ENCODE data around the gene CEP55. TPM values are rescaled to one million over a fixed set of nuclear protein-coding genes. Genes with fewer than 3 reads are reported as not detected.

The CEP55 gene
- total and polyA plus RNA-seq, 9 of the 15 experiments (the other 6 are each of a cell fraction or from before 2014, with no cell fraction given) = 4.4 to 32.5 (median 18.1) TPM

DNA sequence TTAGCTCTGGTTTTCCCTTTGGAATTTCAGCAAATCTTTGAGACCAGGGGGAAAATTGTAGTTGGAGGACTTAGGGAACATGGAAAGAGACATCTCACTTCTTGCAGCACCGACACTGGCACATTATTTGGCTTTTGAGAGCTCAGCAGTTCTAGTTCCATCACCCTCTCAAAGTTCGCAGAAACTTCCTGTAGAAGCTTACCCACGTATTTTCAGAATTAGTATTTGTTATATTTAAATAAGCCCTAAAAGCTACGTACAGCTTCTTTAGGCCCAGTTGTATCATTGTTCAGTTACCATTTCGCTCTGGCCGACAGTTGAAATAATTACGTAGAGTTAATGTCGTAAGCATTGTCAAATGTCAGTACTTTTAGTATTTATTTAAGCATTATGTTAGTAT lies 13.4 kb downstream of the CEP55 start:
- intact Hi-C loops (cut with micrococcal nuclease) = loop anchor here (2.0 kb wide), 1 partner anchor 27 kb away; the partner anchor contains the start of gene MYOF
- WGBS (ENCODE audit: insufficient coverage, low coverage, missing lambda C conversion rate) = 96% methylated on average over 8 of the region's 8 CpGs
- no peaks in the 10 kb centered on the region for H4K20me1 ChIP-seq (replicated peaks; ENCODE audit: control insufficient read depth, insufficient read depth, low read length)
- H2AFZ ChIP-seq (ENCODE audit: low read depth, low read length) = no peak overlapping the region
- FAIRE-seq (no peak), ATAC-seq (no peak), DNase-seq (ENCODE audit: extremely low read depth in 1 of 4, low spot score in 3 of 4) (no peak)
- H3K9me1 ChIP-seq (ENCODE audit: control insufficient read depth, insufficient read depth, low read length) = no peaks in the 10 kb centered on the region
- in situ Hi-C loops (cut with MboI) = no loop called here
- no peak for TF ChIP-seq HDAC2 (IDR thresholded peaks at IDR 0.05)
- TF ChIP-seq LEF1 (IDR thresholded peaks at IDR 0.05) = no peak
- no peak for TF ChIP-seq HMGN3 (IDR thresholded peaks at IDR 0.05; ENCODE audit: borderline replicate concordance, extremely low read depth, insufficient read length, low read depth, low read length)
- no peak for TF ChIP-seq MED1 (CRISPR knock-in tag; IDR thresholded peaks at IDR 0.05; ENCODE audit: borderline replicate concordance)
- no peak for TF ChIP-seq JUN (IDR thresholded peaks at IDR 0.05; ENCODE audit: borderline replicate concordance, low read depth, low read length)
- TF ChIP-seq JUN (CRISPR knock-in tag; IDR thresholded peaks at IDR 0.05; ENCODE audit: borderline replicate concordance) = no peak
- no peak for TF ChIP-seq ARHGAP35 (IDR thresholded peaks at IDR 0.05; ENCODE audit: partially characterized antibody)
- TF ChIP-seq SPI1 (IDR thresholded peaks at IDR 0.05; ENCODE audit: borderline replicate concordance, low read depth, low read length) = no peak
- no peak for TF ChIP-seq NFE2L1 (tag; IDR thresholded peaks at IDR 0.05; ENCODE audit: borderline replicate concordance, low read depth)
- TF ChIP-seq NFRKB (IDR thresholded peaks at IDR 0.05; ENCODE audit: low read depth) = no peak
- no peak for TF ChIP-seq DACH1 (IDR thresholded peaks at IDR 0.05; ENCODE audit: partially characterized antibody)
- TF ChIP-seq, protein P1, sequence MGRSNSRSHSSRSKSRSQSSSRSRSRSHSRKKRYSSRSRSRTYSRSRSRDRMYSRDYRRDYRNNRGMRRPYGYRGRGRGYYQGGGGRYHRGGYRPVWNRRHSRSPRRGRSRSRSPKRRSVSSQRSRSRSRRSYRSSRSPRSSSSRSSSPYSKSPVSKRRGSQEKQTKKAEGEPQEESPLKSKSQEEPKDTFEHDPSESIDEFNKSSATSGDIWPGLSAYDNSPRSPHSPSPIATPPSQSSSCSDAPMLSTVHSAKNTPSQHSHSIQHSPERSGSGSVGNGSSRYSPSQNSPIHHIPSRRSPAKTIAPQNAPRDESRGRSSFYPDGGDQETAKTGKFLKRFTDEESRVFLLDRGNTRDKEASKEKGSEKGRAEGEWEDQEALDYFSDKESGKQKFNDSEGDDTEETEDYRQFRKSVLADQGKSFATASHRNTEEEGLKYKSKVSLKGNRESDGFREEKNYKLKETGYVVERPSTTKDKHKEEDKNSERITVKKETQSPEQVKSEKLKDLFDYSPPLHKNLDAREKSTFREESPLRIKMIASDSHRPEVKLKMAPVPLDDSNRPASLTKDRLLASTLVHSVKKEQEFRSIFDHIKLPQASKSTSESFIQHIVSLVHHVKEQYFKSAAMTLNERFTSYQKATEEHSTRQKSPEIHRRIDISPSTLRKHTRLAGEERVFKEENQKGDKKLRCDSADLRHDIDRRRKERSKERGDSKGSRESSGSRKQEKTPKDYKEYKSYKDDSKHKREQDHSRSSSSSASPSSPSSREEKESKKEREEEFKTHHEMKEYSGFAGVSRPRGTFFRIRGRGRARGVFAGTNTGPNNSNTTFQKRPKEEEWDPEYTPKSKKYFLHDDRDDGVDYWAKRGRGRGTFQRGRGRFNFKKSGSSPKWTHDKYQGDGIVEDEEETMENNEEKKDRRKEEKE (IDR thresholded peaks at IDR 0.05; ENCODE audit: borderline replicate concordance in 1 of 2, control insufficient read depth in 1 of 2, low read depth in 2 of 2, low read length in 1 of 2) = no peak
- TF ChIP-seq, protein P2, sequence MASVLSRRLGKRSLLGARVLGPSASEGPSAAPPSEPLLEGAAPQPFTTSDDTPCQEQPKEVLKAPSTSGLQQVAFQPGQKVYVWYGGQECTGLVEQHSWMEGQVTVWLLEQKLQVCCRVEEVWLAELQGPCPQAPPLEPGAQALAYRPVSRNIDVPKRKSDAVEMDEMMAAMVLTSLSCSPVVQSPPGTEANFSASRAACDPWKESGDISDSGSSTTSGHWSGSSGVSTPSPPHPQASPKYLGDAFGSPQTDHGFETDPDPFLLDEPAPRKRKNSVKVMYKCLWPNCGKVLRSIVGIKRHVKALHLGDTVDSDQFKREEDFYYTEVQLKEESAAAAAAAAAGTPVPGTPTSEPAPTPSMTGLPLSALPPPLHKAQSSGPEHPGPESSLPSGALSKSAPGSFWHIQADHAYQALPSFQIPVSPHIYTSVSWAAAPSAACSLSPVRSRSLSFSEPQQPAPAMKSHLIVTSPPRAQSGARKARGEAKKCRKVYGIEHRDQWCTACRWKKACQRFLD (CRISPR knock-in tag; IDR thresholded peaks at IDR 0.05) = no peak
- TF ChIP-seq ZNF561 (CRISPR knock-in tag; conservative IDR thresholded peaks at IDR 0.05) = no peak
- no peak for TF ChIP-seq GTF2E2 (tag; IDR thresholded peaks at IDR 0.05)
- no peak for TF ChIP-seq SRSF7 (optimal IDR thresholded peaks at IDR 0.05; ENCODE audit: low read depth, low read length)
- no peak for TF ChIP-seq SMAD3 (CRISPR knock-in tag; conservative IDR thresholded peaks at IDR 0.05)
- H3K27ac ChIP-seq (ENCODE audit: extremely low read depth, low read depth, low read length) = no peak overlapping the region
- CTCF ChIA-PET (ENCODE audit: low intra/inter-chr PET ratio) = interaction anchor here (2.9 kb wide), 1 partner anchor 133 kb away, joined by 25 read pairs; no protein-coding TSS in a partner anchor
- H3K9ac ChIP-seq (ENCODE audit: insufficient read depth in 1 of 2, low read depth in 2 of 2, low read length in 2 of 2) = no peak overlapping the region
- no peaks in the 10 kb centered on the region for H3K9me3 ChIP-seq (replicated peaks; ENCODE audit: control insufficient read depth, insufficient read depth, low read depth, low read length)
- no peaks in the 10 kb centered on the region for H3K79me2 ChIP-seq (ENCODE audit: control insufficient read depth, insufficient read depth, low read length)
- no peaks in the 10 kb centered on the region for H3K4me1 ChIP-seq (replicated peaks in 1 of 2; ENCODE audit: control insufficient read depth in 2 of 2, insufficient read depth in 2 of 2, low read length in 2 of 2)
- H3K4me3 ChIP-seq = no peak overlapping the region
- POLR2A ChIA-PET = interaction anchor here (0.6 to 0.7 kb wide), 2 partner anchors 44 to 133 kb away, joined by 3 read pairs; no protein-coding TSS in a partner anchor
- no peak overlapping the region for H3K4me2 ChIP-seq (ENCODE audit: insufficient read depth, low read length)
- no TSS peak for BruUV-seq (replicated peaks)
- peaks cover 16% of the 10 kb centered on the region; the same call in 1 of the 3 replicates for H3K36me3 ChIP-seq (ENCODE audit: control insufficient read depth, insufficient read depth, low read length)
- H3K27me3 ChIP-seq (ENCODE audit: control insufficient read depth in 2 of 2, insufficient read depth in 2 of 2, low read length in 2 of 2) = no peaks in the 10 kb centered on the region

All from K562 (cell line).